HCT116 (cell line): ENCODE results near the gene LY6G6D.

Source experiments
- ATF3 ChIP-seq: IDR thresholded peaks from 2 replicates; pipeline ENCODE4 v1.6.1; 2012
- CEBPB ChIP-seq: IDR thresholded peaks from 2 replicates; pipeline ENCODE4 v1.6.1; 2012; ENCODE audit warnings: low read depth
- CTCF ChIP-seq, 3 experiments: fragments of 200-600 bp in 1 of 3; sonication (generic) in 1 of 3; IDR thresholded peaks in 2 of 3; conservative IDR thresholded peaks in 1 of 3; 2 replicates each; pipeline ENCODE4 v1.5.1; 2012 to 2017; ENCODE audit warnings: low read depth in 2 of 3, low read length in 2 of 3, antibody characterized with exemption in 1 of 3, borderline replicate concordance in 1 of 3, control low read depth in 1 of 3, mild to moderate bottlenecking in 1 of 3, mixed read lengths in 1 of 3, mixed run types in 1 of 3, moderate library complexity in 1 of 3; ENCODE audit not compliant: insufficient read depth in 1 of 3
- EZH2 ChIP-seq: fragments of 200-600 bp; sonication (generic); IDR thresholded peaks from 2 replicates; pipeline ENCODE4 v1.6.1; 2017; ENCODE audit warnings: antibody characterized with exemption, mixed run types
- EZH2phosphoT487 ChIP-seq: fragments of 200-600 bp; IDR thresholded peaks from 2 replicates; pipeline ENCODE4 v1.6.1; 2018; ENCODE audit warnings: antibody characterized with exemption, borderline replicate concordance
- JUND ChIP-seq: IDR thresholded peaks from 2 replicates; pipeline ENCODE4 v1.6.1; 2012
- MAX ChIP-seq: IDR thresholded peaks from 2 replicates; pipeline ENCODE4 v1.6.1; 2012
- POLR2A ChIP-seq: IDR thresholded peaks from 2 replicates; pipeline ENCODE4 v1.7.0; 2011; ENCODE audit warnings: borderline replicate concordance; ENCODE audit not compliant: insufficient read depth, insufficient read length; ENCODE audit errors: extremely low read depth
- REST ChIP-seq: IDR thresholded peaks from 2 replicates; pipeline ENCODE4 v1.6.1; 2012; ENCODE audit warnings: low read depth
- SP1 ChIP-seq: IDR thresholded peaks from 2 replicates; pipeline ENCODE4 v1.6.1; 2012; ENCODE audit warnings: low read depth
- YY1 ChIP-seq: IDR thresholded peaks from 2 replicates; pipeline ENCODE4 v1.6.1; 2011; ENCODE audit warnings: low read length, low read depth, moderate library complexity, mild to moderate bottlenecking; ENCODE audit not compliant: insufficient replicate concordance; ENCODE audit errors: extremely low read depth
- ZBTB33 ChIP-seq: IDR thresholded peaks from 2 replicates; pipeline ENCODE4 v1.6.1; 2011; ENCODE audit warnings: mild to moderate bottlenecking, low read length, moderate library complexity; ENCODE audit not compliant: insufficient replicate concordance; ENCODE audit errors: extremely low read depth

- TF ChIP-seq JUND (no peak), POLR2A (no peak), CTCF (IDR thresholded peaks at IDR 0.05 in 2 of 3, conservative IDR thresholded peaks at IDR 0.05 in 1 of 3; ENCODE audit: borderline replicate concordance in 1 of 3, insufficient read depth in 1 of 3, low read depth in 2 of 3, low read length in 2 of 3) (no peak), EZH2 (no peak), CEBPB (no peak), REST (no peak), ATF3 (no peak), MAX (no peak), ZBTB33 (no peak), YY1 (no peak), SP1 (no peak), EZH2phosphoT487 (no peak)
These were observed 10.6 kb downstream of the LY6G6D start for GRCh38 chr6:31725502-31726350.
